GM13977 (cell line): ENCODE data around the gene ITGAE.

ENCODE experiments used
- DNase-seq: peaks from one replicate; pipeline ENCODE4 v3.0.0; 2012; ENCODE audit warnings: low spot score
- CTCF ChIP-seq: IDR thresholded peaks from 2 replicates; pipeline ENCODE4 v1.5.1; 2012; ENCODE audit warnings: mild to moderate bottlenecking, control low read depth; ENCODE audit not compliant: insufficient read depth; ENCODE audit errors: extremely low read depth, missing control alignments
- in situ Hi-C: fragments of 300-500 bp; cut with MboI; formaldehyde crosslinking; loops from one replicate; pipeline ENCODE4 v1.12.0; 2022; ENCODE audit warnings: low sequenced_read_pairs, low pct_unique_long_range_greater_than_20kb, mixed read lengths, inconsistent platforms; ENCODE audit not compliant: unreplicated experiment

The ITGAE gene

GRCh38 chr17:3722716-3723115, 78.3 kb downstream of the ITGAE start:
- DNase-seq, result no peak
- no peak for TF ChIP-seq CTCF
- in situ Hi-C loops, result no loop called here

GRCh38 chr17:3719265-3719664, 81.7 kb downstream of the ITGAE start:
- no peak for TF ChIP-seq CTCF
- DNase-seq, result no peak
- in situ Hi-C loops, result no loop called here

GRCh38 chr17:3718201-3718600, 82.8 kb downstream of the ITGAE start:
- no peak for DNase-seq
- no peak for TF ChIP-seq CTCF
- in situ Hi-C loops, result no loop called here

GRCh38 chr17:3715296-3715695, 85.7 kb downstream of the ITGAE start:
- TF ChIP-seq CTCF, result no peak
- in situ Hi-C loops, result no loop called here
- no peak for DNase-seq

- in situ Hi-C loops, result no loop called here
- DNase-seq, result peak; percentile 50
- no peak for TF ChIP-seq CTCF
Observed at GRCh38 chr17:3712811-3713463, 88.1 kb downstream of the ITGAE start.

- no peak for TF ChIP-seq CTCF
- peak; percentile 85 for DNase-seq
- in situ Hi-C loops, result no loop called here
Observed at GRCh38 chr17:3710951-3711383, 90.0 kb downstream of the ITGAE start.
